GM12872 (cell line): ENCODE results near the gene PDPN.

Experiments used
- CTCF ChIP-seq: IDR thresholded peaks from 3 replicates; pipeline ENCODE4 v1.5.1; 2011; ENCODE audit warnings: low read depth, mild to moderate bottlenecking, low read length, moderate library complexity; ENCODE audit not compliant: insufficient read depth

Gene PDPN

GRCh38 chr1:13600762-13601453 is 17.3 kb downstream of the PDPN start:
- no peak for TF ChIP-seq CTCF

GRCh38 chr1:13604176-13604575 is 20.5 kb downstream of the PDPN start:
- TF ChIP-seq CTCF = no peak

GRCh38 chr1:13604721-13605120 is 21.1 kb downstream of the PDPN start:
- no peak for TF ChIP-seq CTCF

GRCh38 chr1:13605159-13605558 is 21.5 kb downstream of the PDPN start:
- no peak for TF ChIP-seq CTCF

GRCh38 chr1:13607002-13607401 is 23.4 kb downstream of the PDPN start:
- TF ChIP-seq CTCF = no peak

GRCh38 chr1:13616234-13616633 is 32.6 kb downstream of the PDPN start:
- TF ChIP-seq CTCF = no peak

GRCh38 chr1:13617108-13617507 is 33.5 kb downstream of the PDPN start:
- TF ChIP-seq CTCF = no peak
